T-cell (primary cell): ENCODE data around the gene SGO2. TPM values are rescaled to one million over a fixed set of nuclear protein-coding genes. Genes with fewer than 3 reads are reported as not detected.

Experiments
- ATAC-seq, 4 experiments: fragments of 200-7000 bp in 3 of 4; fragments of 150-1000 bp in 1 of 4; cut with Tn5 transposase; replicated peaks in 1 of 4; 1 replicate in 3 of 4; 2 replicates in 1 of 4; pipeline ENCODE4 v1.10.0; 2021; ENCODE audit warnings: moderate library complexity in 3 of 4, mild to moderate bottlenecking in 2 of 4, moderate number of reproducible peaks in 1 of 4
- CTCF ChIA-PET, 2 donors: fragments of 300-600 bp; sonication (Branson Sonifier 250); formaldehyde crosslinking; loops; one replicate each; lab custom pipeline; 2022; ENCODE audit warnings: antibody characterized with exemption in 2 of 2; lab: Charles Lee
- POLR2A ChIA-PET, 2 donors: fragments of 300-600 bp; sonication (Branson Sonifier 250); formaldehyde crosslinking; loops; one replicate each; lab custom pipeline; 2022; ENCODE audit warnings: antibody characterized with exemption in 2 of 2; lab: Charles Lee
- DNase-seq, 35 experiments: peaks; one replicate each; pipeline versions ENCODE4 v3.0.0 to v3.0.0-alpha.2; 2013 to 2023
- H3K27ac ChIP-seq: one replicate; pipeline ENCODE4 v1.5.1; 2013; ENCODE audit warnings: low read length
- H3K27me3 ChIP-seq, 2 experiments: replicated peaks in 1 of 2; 1 replicate in 1 of 2; 2 replicates in 1 of 2; pipeline versions ENCODE4 v1.6.1 to v1.7.0; 2013; ENCODE audit warnings: low read length in 1 of 2, mixed read lengths in 1 of 2; ENCODE audit not compliant: control insufficient read depth in 2 of 2, insufficient read depth in 2 of 2; ENCODE audit errors: extremely low read depth in 1 of 2
- H3K36me3 ChIP-seq, 2 donors: 1 replicate in 1 of 2; 2 replicates in 1 of 2; pipeline versions ENCODE4 v1.6.1 to v1.7.0; 2013; ENCODE audit warnings: low read length in 1 of 2; ENCODE audit not compliant: control insufficient read depth in 2 of 2, insufficient read depth in 1 of 2; ENCODE audit errors: extremely low read depth in 1 of 2
- H3K4me1 ChIP-seq, 2 experiments: 1 replicate in 1 of 2; 2 replicates in 1 of 2; pipeline versions ENCODE4 v1.6.1 to v1.7.0; 2013; ENCODE audit warnings: low read length in 2 of 2, mixed read lengths in 1 of 2; ENCODE audit not compliant: insufficient read depth in 2 of 2, control insufficient read depth in 1 of 2; ENCODE audit errors: extremely low read depth in 1 of 2
- H3K4me3 ChIP-seq, 2 donors: 1 replicate in 1 of 2; 2 replicates in 1 of 2; pipeline versions ENCODE4 v1.5.1 to v1.7.0; 2013; ENCODE audit warnings: mild to moderate bottlenecking in 2 of 2, low read length in 1 of 2, moderate library complexity in 1 of 2; ENCODE audit not compliant: control insufficient read depth in 1 of 2; ENCODE audit errors: extremely low read depth in 1 of 2
- H3K9me3 ChIP-seq: 2 replicates; pipeline ENCODE4 v1.7.0; 2013
- H3K27ac Mint-ChIP-seq, 2 donors: one replicate each; pipeline ENCODE4 v1.8.0; 2020 to 2021; ENCODE audit warnings: mild to moderate bottlenecking in 2 of 2, mixed read lengths in 2 of 2
- H3K27me3 Mint-ChIP-seq, 2 donors: one replicate each; pipeline ENCODE4 v1.8.0; 2021 to 2022; ENCODE audit warnings: mixed read lengths in 2 of 2
- H3K36me3 Mint-ChIP-seq: one replicate; pipeline ENCODE4 v1.8.0; 2021; ENCODE audit warnings: mixed read lengths
- H3K4me1 Mint-ChIP-seq, 3 donors: one replicate each; pipeline ENCODE4 v1.8.0; 2020 to 2022; ENCODE audit warnings: mixed read lengths in 3 of 3, mild to moderate bottlenecking in 1 of 3
- H3K4me3 Mint-ChIP-seq, 3 donors: one replicate each; pipeline ENCODE4 v1.8.0; 2020 to 2022; ENCODE audit warnings: mild to moderate bottlenecking in 3 of 3, mixed read lengths in 3 of 3, moderate library complexity in 3 of 3
- H3K9me3 Mint-ChIP-seq, 3 donors: one replicate each; pipeline ENCODE4 v1.8.0; 2020 to 2022; ENCODE audit warnings: mixed read lengths in 3 of 3
- WGBS: methylation state at CpG from one replicate; pipeline ENCODE4 v1.1.5; 2013; ENCODE audit warnings: missing lambda C conversion rate; ENCODE audit not compliant: insufficient coverage; 5-methylcytosine and 5-hydroxymethylcytosine counted together
- total RNA-seq, 35 experiments: library from RNA in 6 of 35; stranded (reverse) in 6 of 35; fragments of 120-200 nt in 1 of 35; gene quantifications; one replicate each; pipeline versions ENCODE4 v1.2.1 to v1.2.4 and lab custom pipeline; 2013 to 2026

SGO2 gene
- total RNA-seq, 5 donors from 2014 or later (not counting 1 experiment from before 2014, with no cell fraction given): 1.2 to 4.9 (median 2.8) TPM

DNA sequence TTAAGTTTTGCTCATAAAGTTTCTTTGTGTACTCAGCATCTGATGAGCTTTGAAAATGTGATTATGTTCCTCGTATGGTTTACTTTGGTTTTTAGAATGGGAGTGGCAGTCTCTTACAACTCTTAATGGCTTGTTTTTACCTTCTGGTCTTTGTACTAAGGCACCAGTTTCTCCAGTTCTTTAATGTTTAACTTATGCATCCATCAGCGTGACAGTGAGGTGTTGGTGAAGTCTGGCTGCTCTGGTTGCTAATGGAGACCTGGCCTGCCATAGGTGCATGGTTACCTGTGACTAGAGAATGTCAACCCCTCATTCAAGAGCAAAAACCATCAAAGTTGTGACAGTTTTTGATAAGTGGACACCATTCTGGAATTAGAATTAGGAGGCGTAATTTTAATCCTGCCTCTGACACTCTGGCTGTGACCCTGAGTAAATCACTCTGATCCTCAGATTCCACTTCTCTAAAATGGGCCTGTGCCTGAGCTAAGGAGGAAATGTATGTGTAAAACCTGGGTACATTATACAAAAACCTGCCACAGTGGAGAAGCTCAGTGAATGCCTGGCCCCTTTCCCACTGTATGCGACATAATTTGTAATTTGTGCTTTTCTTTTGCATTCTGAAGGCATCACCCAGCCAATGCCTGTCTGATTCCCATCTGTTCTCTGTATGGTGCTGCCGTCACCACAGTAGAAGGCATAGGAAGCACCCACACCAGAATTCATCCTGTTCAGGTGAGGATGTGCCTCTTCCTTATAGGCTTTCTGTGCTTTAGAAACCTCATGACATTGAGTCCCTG, 71.0 kb downstream of the SGO2 start:
- Mint-ChIP-seq H3K4me1 (no peaks in the 10 kb centered on the region), H3K4me3 (no peak overlapping the region), H3K27me3 (peaks cover 17 to 25% of the 10 kb centered on the region in 2 donors), H3K36me3 (no peaks in the 10 kb centered on the region), H3K27ac (no peak overlapping the region), H3K9me3 (peaks cover 0 to 5% (median 3%) of the 10 kb centered on the region in 3 donors)
- peaks cover 0 to 2% of the 10 kb centered on the region in 2 experiments for H3K27me3 ChIP-seq
- ChIA-PET POLR2A (interaction anchor here in 1 of 2 donors (0.9 kb wide), 1 partner anchor 10 kb away, joined by 7 read pairs; no protein-coding TSS in a partner anchor), CTCF (no interaction called here)
- H3K4me1 ChIP-seq: no peaks in the 10 kb centered on the region
- H3K9me3 ChIP-seq: no peaks in the 10 kb centered on the region
- no peak overlapping the region for H3K27ac ChIP-seq
- H3K4me3 ChIP-seq: no peak overlapping the region
- 100% methylated on average over 2 of the region's 5 CpGs for WGBS
- no peak for DNase-seq
- no peaks in the 10 kb centered on the region for H3K36me3 ChIP-seq
- ATAC-seq: no peak

- no peaks in the 10 kb centered on the region for H3K4me1 ChIP-seq
- ChIA-PET POLR2A (no interaction called here), CTCF (no interaction called here)
- Mint-ChIP-seq H3K27me3 (peaks cover 16 to 22% of the 10 kb centered on the region in 2 donors), H3K9me3 (peaks cover 0 to 5% (median 3%) of the 10 kb centered on the region in 3 donors), H3K4me1 (no peaks in the 10 kb centered on the region), H3K36me3 (no peaks in the 10 kb centered on the region), H3K27ac (no peak overlapping the region), H3K4me3 (no peak overlapping the region)
- DNase-seq (no peak), ATAC-seq (no peak)
- H3K36me3 ChIP-seq: no peaks in the 10 kb centered on the region
- H3K27ac ChIP-seq: no peak overlapping the region
- H3K4me3 ChIP-seq: no peak overlapping the region
- no peaks in the 10 kb centered on the region for H3K9me3 ChIP-seq
- no CpG with 5 or more reads among the region's 3 CpGs for WGBS
- H3K27me3 ChIP-seq: peaks cover 0 to 2% of the 10 kb centered on the region in 2 experiments
These were observed 73.2 kb downstream of the SGO2 start for GRCh38 chr2:200599206-200599605.

GRCh38 chr2:200600549-200601225, 74.7 kb downstream of the SGO2 start:
- Mint-ChIP-seq H3K27me3 (peaks cover 14 to 16% of the 10 kb centered on the region in 2 donors), H3K4me1 (no peaks in the 10 kb centered on the region), H3K36me3 (no peaks in the 10 kb centered on the region), H3K9me3 (peaks cover 0 to 4% (median 3%) of the 10 kb centered on the region in 3 donors), H3K27ac (no peak overlapping the region), H3K4me3 (no peak overlapping the region)
- H3K27ac ChIP-seq: no peak overlapping the region
- POLR2A ChIA-PET: interaction anchor here (0.6 kb wide), 2 partner anchors 1376 to 1461 kb away, joined by 3 to 16 read pairs; no protein-coding TSS in a partner anchor
- no peaks in the 10 kb centered on the region for H3K36me3 ChIP-seq
- ATAC-seq (no peak), DNase-seq (no peak)
- peaks cover 0 to 2% of the 10 kb centered on the region in 2 experiments for H3K27me3 ChIP-seq
- H3K9me3 ChIP-seq: no peaks in the 10 kb centered on the region
- CTCF ChIA-PET: interaction anchor here in 1 of 2 donors (0.6 kb wide), 1 partner anchor 861 kb away, joined by 3 read pairs; no protein-coding TSS in a partner anchor
- WGBS: no CpG with 5 or more reads among the region's 7 CpGs
- no peak overlapping the region for H3K4me3 ChIP-seq
- no peaks in the 10 kb centered on the region for H3K4me1 ChIP-seq

DNA sequence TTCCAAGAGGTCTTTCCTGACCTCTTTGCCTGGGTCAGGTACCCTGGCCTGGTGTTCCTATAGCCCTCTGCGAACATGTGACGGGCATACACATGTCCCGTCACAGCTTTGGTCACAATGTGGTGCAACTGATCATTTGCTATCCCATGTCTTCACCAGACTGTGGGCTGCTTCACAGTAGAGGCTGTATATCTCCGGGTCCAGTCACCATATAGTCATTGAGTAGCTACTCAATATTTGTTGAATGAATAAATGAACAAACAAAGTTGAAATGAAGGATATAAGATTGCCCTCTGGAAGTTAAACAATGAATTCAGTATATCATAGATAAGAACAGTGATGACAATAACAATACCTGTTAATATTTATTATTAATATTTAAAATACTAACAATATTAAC, 76.6 kb downstream of the SGO2 start:
- CTCF ChIA-PET: no interaction called here
- POLR2A ChIA-PET: no interaction called here
- ATAC-seq: no peak

GRCh38 chr2:200603972-200604371, 78.0 kb downstream of the SGO2 start:
- H3K36me3 ChIP-seq: no peaks in the 10 kb centered on the region
- CTCF ChIA-PET: no interaction called here
- H3K4me3 ChIP-seq: no peak overlapping the region
- H3K9me3 Mint-ChIP-seq: peaks cover 0 to 12% (median 3%) of the 10 kb centered on the region in 3 donors
- H3K9me3 ChIP-seq: no peaks in the 10 kb centered on the region
- no peaks in the 10 kb centered on the region for H3K4me1 ChIP-seq
- H3K27me3 Mint-ChIP-seq: peaks cover 3 to 9% of the 10 kb centered on the region in 2 donors
- no CpG with 5 or more reads among the region's 3 CpGs for WGBS
- no peak overlapping the region for H3K27ac Mint-ChIP-seq
- DNase-seq (no peak), ATAC-seq (no peak)
- no peak overlapping the region for H3K27ac ChIP-seq
- H3K4me3 Mint-ChIP-seq: no peak overlapping the region
- POLR2A ChIA-PET: no interaction called here
- H3K4me1 Mint-ChIP-seq: no peaks in the 10 kb centered on the region
- H3K36me3 Mint-ChIP-seq: no peaks in the 10 kb centered on the region
- H3K27me3 ChIP-seq: peaks cover 0 to 2% of the 10 kb centered on the region in 2 experiments

More for the DNA sequence above, 76.6 kb downstream of the SGO2 start:
- Histone ChIP-seq H3K27me3 (peaks cover 0 to 2% of the 10 kb centered on the region in 2 experiments), H3K4me3 (no peak overlapping the region), H3K4me1 (no peaks in the 10 kb centered on the region), H3K9me3 (no peaks in the 10 kb centered on the region), H3K36me3 (no peaks in the 10 kb centered on the region), H3K27ac (no peak overlapping the region)
- peaks cover 7 to 9% of the 10 kb centered on the region in 2 donors for H3K27me3 Mint-ChIP-seq
- no peak overlapping the region for H3K27ac Mint-ChIP-seq
- H3K36me3 Mint-ChIP-seq: no peaks in the 10 kb centered on the region
- DNase-seq: no peak
- H3K4me1 Mint-ChIP-seq: no peaks in the 10 kb centered on the region
- peaks cover 0 to 10% (median 2%) of the 10 kb centered on the region in 3 donors for H3K9me3 Mint-ChIP-seq
- H3K4me3 Mint-ChIP-seq: no peak overlapping the region
- WGBS: 100% methylated on average over 3 of the region's 4 CpGs

DNA sequence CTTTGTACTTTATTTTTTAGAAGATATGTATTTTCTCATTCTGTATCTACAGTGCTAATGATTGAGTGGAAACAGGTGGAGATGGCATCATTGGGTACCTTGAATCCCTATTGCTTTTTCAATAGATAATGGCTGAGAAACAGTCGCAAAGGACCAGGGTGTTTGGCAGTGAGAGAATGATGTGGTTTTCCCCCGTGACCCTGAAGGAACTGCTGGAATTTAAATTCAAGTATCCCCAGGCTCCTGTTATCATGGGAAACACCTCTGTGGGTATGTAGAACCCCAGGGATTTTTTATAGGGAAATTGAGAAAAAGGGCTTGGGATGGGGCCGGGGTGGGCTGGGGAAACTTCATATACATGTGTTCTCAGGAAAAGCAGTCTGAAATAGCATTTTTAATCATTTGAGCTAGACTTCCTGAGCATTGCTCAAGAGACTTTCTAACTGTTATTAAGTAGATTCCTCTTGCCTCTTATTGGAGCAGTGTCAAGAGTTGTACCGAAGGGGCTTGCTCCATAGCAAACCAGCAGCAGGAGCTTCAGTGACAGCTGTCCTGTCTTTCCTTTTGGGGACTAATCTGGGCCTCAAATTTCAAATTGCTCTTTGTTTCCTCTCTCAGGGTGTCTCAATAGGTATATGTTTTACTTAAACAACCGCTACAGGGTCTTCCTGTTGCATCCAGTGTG, 78.7 kb downstream of the SGO2 start:
- Histone ChIP-seq H3K27ac (no peak overlapping the region), H3K36me3 (no peaks in the 10 kb centered on the region), H3K4me1 (no peaks in the 10 kb centered on the region), H3K4me3 (no peak overlapping the region), H3K9me3 (no peaks in the 10 kb centered on the region), H3K27me3 (no peaks in the 10 kb centered on the region)
- POLR2A ChIA-PET: no interaction called here
- CTCF ChIA-PET: no interaction called here
- Mint-ChIP-seq H3K27ac (no peak overlapping the region), H3K9me3 (peaks cover 0 to 12% (median 3%) of the 10 kb centered on the region in 3 donors), H3K4me1 (no peaks in the 10 kb centered on the region), H3K36me3 (no peaks in the 10 kb centered on the region), H3K4me3 (no peak overlapping the region), H3K27me3 (peaks cover 5 to 9% of the 10 kb centered on the region in 2 donors)
- ATAC-seq (no peak), DNase-seq (no peak)
- 77% methylated on average over 3 of the region's 5 CpGs for WGBS
